HT-29 (cell line): ENCODE measurements around the gene ZBTB44. TPM values are rescaled to one million over a fixed set of nuclear protein-coding genes. Genes with fewer than 3 reads are reported as not detected.
"Not testable (repeated sequence)": the region's sequence is repeated elsewhere in the genome, so short reads cannot be mapped to it uniquely, and the experiment has no call there.

ENCODE experiments used
- DNase-seq: peaks from one replicate; pipeline ENCODE4 v3.0.0-alpha.2; 2015; ENCODE audit warnings: low spot score
- total RNA-seq: library from RNA; depleted of rRNA; stranded (reverse); fragments of >200 nt; shearing (Covaris generic); gene quantifications from 2 replicates; pipeline ENCODE4 v1.2.3, GENCODE V29; 2014; rRNA removed

The ZBTB44 gene, protein sequence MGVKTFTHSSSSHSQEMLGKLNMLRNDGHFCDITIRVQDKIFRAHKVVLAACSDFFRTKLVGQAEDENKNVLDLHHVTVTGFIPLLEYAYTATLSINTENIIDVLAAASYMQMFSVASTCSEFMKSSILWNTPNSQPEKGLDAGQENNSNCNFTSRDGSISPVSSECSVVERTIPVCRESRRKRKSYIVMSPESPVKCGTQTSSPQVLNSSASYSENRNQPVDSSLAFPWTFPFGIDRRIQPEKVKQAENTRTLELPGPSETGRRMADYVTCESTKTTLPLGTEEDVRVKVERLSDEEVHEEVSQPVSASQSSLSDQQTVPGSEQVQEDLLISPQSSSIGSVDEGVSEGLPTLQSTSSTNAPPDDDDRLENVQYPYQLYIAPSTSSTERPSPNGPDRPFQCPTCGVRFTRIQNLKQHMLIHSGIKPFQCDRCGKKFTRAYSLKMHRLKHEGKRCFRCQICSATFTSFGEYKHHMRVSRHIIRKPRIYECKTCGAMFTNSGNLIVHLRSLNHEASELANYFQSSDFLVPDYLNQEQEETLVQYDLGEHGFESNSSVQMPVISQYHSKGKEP
- 21.1 and 23.9 TPM in 2 replicates for total RNA-seq

DNA sequence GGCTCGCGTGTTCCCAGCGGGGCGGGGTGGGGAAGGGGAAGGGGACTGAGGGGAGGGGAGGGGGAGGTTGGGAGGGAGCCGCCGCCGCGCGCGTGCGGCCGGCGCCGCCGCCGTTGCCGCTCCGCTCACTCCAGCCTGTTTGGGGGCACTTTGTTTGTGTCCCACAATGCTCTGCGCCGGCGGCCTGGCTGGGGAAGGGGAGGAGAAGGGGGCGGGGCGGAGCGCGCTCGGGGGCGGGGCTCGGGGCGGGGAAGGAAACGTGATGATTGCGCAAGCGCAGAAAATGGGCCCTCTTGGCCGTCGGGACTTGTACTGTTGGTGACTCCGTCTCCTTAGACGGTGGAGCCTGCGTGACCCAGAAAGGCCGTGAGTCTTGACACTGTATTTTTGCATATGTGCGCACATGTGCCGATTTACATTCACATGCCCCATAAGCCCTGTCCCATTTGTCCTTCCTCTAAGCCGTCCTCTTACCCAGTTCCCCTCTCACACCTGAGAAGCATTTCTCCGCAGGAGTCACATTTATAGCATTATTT, at the start of gene ZBTB44:
Gene ZBTB44, minus strand, starts transcription at position 168 of the 536 bp plus-strand sequence. CDS start 53,044 bp downstream, outside the sequence.
- DNase-seq = peak; percentile 95

DNA sequence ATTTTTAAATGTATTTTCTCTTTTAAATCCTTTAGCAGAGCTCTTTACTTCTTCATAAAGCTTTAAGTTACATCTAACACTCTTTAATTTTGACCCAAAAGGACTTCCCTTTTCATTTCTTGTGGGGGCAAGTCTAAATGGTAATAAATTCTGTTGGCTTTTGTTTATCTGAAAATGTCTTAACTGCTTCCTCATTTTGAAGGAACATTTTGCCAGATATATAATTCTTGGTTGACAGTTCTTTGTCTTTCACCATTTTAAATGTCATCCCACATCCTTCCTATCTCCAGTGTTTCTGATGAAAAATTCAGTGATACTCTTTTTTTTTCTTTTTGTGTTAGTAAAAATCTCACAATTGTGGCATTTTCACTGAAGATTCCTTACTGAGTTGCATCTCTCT, 44.7 kb upstream of the ZBTB44 start:
- DNase-seq = no peak

DNA sequence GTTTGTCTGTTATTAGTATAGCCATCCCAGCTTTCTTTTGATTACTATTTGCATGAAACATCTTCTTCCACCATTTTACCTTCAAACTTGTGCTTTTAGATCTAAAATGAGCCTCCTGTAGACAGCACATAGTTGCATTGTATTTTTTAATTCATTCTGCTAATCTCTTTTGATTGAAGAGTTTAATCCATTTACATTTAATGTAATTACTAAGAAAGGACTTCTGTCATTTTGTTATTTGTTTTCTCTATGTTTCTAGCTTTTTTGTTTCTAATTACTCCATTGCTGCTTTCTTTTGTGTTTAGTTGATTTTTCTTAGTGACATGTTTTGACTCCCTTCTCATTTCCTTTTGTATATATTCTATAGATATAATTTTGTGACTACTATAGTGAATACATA, 43.7 kb upstream of the ZBTB44 start:
- DNase-seq = no peak

DNA sequence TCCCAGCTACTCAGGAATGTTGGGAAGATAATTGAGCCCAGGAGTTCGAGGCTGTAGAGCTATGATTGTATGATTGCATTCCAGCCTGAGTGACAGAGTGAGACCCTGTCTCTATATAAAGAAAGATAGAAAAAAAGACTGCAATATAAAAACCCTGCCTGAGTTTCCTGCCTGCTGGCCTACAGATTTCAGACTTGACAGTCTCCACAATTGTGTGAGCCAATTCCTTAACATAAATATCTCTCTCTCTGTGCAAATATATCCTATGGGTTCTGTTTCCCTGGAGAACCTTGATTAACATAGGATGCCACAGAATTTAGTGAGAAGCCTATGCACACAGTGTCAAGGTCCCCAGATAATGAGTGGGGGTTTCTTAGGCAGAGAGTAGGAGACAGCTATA, 32.5 kb upstream of the ZBTB44 start:
- DNase-seq = no peak

DNA sequence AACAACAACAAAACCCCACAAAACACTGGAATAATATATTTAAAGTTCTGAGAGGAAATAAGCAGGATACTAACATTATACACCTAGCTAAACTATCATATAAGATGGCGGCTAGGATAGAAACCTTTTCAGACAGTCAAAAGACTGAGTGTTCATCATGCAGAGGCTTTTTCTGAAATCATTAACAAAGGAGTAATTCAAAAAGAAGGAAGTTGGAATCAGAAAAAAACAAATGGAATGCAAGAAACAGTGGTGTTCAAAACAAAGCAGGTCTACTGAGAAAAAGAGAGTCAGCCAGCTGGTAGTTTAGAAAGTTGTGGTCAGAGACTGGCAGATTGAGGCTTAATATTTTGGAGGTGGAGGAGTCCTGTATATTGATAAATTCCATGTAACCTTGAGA, 30.1 kb upstream of the ZBTB44 start:
- no peak for DNase-seq

DNA sequence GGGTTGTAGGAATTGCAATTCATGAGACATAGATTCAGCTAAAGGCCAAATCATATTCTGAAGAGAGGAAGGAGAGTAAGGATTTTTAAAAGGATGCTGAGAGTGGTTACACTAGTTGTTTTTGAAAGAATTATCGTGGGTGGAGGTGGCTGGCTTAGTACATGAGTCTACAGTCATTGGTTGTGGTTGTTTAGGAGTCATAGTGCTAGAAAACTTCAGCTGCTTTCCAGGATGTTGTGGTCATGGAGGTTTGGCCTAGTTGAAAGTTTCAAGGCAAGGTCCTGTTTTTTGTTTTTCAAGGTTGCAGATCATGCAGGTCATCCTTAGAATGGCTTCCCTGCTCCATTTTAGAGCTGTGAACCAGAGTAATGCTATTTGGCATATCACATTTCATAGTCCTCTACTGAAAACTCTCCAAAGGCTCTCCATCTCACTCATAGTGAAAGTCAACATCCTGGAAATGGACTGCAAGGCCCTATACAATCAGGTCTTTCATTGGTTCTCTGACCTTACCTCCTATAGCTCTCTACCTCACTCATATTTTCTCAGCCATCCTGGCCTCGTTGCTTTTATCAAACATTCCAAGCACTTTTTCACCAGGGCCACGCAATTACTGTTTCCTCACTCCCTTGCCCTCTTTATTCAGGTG, 26.1 kb upstream of the ZBTB44 start:
- DNase-seq = no peak

DNA sequence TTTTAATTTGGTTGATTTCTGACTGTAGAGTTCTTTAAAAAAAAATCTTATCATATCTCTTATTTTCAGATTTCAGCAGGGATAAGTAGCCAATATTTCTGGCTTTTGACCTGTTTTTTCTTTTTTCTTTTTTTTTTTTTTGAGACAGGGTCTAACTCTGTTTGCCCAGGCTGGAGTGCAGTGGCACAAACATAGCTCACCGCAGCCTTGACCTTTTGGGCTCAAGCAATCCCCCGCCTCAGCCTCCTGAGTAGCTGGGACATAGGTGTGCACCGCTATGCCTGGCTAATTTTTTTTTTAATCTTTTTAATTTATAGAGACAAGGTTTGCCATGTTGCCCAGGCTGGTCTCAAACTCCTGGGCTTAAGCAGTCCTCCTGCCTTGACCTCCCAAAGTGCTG, 23.9 kb upstream of the ZBTB44 start:
- DNase-seq = no peak

DNA sequence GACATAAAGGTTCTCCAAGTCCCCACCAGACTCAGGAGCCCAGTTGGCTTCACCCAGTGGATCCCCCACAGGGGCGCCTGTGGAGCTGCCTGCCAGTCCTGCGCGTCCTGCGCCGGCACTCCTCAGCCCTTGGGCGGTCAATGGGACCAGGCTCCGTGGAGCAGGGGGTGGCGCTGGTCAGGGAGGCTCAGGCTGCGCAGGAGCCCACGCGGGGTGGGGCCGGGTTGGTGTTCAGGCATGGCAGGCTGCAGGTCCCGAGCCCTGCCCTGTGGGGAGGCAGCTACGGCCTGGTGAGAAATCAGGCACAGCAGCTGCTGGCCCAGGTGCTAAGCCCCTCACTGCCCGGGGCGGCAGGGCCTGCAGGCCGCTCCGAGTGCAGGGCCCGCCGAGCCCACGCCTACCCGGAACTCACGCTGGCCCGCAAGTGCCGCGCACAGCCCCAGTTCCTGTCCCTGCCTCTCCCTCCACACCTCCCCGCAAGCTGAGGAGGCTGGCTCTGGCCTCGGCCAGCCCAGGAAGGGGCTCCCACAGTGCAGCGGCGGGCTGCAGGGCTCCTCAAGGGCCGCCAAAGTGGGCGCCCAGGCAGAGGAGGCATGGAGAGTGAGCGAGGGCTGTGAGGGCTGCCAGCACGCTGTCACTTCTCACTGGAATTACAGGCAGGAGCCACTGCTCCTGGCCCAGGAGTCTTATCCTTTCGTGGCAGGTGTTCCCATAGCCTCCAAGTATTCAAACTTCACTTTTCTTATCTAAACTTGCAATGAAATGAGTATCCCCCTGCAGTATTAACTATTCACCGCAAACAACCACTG, 22.8 kb upstream of the ZBTB44 start:
- no peak for DNase-seq

DNA sequence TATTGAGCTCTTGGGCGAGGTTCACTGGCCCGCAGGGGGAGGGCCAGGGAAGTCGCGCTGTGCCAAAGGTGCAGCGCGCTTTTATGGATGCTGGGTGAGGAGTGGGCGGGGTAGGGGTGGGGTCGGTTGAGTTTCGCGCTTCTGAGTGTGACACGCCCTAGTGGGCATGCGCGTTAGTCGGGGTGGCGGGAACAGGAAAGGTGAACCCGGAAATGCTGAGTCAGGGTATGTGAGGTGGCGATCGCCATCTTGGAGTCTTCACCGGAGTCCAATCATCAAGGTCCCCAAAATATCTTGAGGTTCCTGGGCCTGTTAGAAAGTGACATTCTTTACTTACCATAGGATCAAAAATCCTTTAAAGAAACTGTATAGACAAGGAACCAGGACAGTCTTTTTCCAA, 16.7 kb upstream of the ZBTB44 start:
- not testable (repeated sequence) for DNase-seq

DNA sequence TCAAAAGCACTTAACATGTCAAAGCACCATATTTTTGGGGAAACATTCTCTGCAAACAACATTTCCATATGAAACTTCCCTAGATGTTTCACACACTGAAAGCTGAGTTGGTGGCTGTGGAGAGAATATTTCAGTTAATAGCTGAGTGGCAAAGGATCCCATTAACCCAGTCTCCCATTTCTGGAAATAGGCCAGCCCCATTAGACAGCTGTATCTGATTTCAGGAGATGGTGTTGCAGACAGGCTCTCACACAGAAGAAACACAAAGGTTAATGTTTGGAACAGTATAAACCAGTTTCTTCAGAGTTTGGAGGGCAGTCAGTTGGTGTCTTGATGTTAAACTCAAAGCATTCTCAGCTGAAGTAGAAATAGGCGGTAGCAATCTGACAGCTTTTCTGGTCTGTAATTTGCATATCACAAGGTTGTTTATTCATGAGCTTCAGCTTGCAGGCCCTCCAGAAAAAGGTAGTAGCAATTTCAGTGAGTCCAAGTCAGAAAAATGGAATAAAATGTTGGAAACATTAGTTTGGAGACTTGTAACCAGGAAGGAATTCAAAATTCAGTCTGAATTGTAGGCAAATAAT, 15.5 kb upstream of the ZBTB44 start:
- no peak for DNase-seq

DNA sequence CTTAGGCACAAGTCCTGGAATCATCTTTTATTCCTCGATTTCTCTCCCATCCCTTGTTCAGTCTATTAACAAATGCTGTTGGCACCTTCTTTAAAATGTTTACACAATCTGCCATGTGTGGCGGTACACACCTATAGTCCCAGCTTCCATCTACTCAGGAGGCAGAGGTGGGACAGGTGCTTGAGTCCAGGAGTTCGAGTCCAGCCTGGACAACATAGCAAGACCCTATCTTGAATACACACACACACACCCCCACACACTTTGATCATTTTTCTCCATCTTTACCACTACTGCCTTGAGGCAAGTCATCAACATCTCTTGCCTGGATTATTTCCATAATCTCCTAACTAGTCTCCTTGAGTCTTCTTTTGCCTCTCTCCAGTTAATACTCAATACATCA, 13.7 kb upstream of the ZBTB44 start:
- DNase-seq = no peak

DNA sequence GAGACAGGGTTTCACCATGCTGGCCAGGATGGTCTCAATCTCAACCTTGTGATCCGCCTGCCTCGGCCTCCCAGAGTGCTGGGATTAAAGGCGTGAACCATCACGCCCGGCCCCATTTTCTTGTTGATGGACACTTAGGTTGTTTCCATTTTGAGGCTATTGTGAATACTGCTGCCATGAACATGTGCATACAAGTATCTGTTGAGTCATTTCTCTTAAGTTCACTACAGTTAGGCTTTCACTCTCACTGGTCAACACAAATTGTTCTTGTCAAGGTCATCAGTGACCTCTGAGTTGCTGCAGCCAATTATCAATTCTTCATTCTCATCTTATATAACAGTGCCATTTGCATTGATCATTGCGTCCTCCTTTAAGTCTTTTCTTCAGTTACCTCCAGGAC, 13.0 kb upstream of the ZBTB44 start:
- DNase-seq = no peak

DNA sequence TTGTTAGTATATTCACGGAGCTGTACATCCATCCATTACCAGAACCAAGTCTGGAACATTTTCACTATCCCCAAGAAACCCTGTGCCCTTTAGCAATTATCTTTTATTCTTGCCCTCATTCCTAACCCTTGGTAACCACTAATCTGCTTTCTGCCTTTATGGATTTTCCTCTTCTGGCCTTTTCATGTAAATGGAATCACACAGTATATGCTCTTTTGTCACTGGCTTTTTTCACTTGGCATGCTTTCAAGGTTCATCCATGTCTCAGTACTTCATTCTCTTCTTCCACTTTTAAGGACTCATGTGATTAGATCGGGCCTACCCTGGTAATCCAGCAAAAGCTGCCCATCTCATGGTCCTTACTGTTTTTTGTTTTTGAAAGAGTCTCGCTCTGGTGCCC, 11.0 kb upstream of the ZBTB44 start:
- DNase-seq = no peak

DNA sequence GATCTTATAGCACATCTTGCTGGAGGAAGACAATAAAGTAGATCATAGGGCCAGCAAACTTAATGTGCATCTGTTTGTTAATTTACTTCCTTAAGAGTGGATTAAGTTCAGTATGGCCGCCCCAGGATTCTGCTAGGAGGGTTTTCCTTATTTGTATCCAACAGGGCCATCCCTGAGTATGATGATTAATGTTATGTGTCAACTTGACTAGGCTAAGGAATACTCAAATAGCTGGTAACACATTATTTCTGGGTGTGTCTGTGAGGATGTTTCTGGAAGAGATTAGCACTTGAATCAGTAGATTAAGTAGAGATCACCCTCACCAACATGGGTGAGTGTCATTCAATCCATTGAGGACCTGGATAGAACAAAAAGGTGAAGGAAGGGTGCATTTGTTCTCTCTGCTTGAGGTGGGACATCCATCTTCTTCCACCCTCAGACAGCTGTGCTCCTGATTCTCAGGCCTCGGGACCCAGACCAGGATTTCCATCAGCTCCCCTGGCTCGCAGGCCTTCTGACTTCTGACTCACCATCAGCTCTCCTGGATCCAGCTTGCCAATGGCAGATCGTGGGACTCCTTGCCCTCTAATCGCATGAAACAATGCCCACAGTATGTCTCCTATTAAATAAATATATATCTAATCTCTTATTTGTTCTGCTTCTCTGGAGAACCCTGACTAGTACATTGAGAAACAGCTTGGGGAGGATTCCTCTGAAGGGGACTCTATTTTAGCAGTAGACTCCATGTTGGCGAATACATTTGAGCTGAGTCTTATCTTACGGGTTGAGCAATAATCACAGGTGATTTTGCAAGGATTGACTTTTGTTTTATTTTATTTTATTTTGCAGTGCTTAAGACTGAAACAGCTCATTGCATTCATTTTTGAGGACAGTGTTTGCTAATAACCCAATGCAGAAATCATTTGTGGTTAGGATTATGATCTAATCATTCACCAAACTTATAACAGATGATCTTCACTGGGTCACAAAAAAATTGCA, 9.0 kb upstream of the ZBTB44 start:
- no peak for DNase-seq

DNA sequence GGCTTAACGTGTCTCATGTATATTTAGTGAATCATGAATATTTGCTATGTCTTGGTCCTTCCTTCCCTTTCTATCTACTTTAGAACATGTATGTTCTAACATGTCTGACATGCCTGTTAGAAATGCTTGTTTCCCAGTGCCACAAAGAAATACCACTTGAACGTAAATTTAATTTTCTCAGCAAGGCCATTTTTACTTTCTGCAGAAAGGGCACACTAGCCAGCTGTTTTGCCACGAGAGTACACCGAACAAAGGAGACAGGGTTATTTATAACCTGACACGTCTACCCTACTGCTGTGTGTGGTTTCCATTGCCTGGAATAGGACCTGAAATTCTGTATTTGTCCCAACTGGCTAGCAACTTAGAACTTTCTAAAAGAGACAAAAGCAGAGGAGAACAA, 7.4 kb upstream of the ZBTB44 start:
- no peak for DNase-seq

DNA sequence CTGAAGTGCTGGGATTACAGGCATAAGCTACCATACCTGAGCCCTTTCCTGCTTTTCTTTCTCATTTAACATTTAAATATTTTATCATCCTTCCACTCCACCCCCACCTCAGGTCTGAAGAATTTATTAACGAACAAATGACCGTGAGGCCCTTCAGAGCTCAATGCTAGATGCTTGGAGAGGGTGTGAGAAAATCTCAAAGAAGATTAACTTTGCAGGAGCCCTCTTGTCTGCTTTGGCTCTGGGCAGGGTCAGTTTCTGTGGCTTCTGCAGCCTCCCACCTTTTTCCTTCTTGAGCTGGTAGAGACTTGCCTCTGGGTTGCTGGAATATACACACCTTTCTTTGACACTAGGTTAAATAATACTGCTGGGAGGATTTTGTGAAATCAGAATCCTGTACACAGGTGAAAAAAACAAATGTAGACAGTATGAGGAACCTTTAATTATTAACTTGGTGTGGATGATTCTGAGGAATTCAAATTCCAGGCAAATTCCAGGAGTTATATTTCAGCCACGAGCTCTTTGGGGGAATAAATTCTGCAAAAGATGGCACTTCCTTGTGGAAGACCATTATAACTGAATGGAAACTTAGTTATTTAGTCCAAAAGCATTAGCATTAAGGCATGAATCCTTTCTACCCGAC, 3.4 kb upstream of the ZBTB44 start:
- peak; percentile 18 for DNase-seq

DNA sequence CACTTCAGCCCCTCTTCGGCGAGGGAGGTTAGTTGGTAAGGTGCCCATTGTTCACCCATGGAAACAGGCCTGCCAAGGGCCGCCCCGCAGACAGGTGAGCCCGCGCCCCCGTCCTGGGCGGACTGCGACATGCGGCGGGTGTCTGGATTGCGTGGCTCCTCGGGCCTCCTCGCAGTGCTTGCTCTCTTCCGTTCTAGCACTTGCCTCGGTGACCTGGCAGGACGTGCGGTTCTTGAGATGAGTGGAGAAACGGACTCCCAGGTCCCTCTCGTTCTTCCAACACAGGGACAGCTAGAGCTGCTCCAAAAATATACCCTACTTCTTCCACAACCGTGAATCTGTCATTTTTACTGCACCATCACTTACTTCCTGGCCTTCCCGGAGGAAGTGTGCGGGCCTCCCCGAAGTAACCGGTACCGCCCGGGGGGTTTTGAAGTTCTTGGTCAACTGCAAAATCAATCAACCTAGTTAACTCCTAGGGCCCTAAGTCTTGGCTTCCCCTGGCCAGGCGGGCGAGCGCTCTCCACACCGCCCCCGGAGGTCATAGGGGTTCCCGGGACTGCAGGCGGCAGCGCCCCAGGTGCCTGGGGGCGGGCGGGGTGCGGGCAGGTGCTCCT, 745 bp upstream of the ZBTB44 start:
- peak; percentile 67 for DNase-seq

DNA sequence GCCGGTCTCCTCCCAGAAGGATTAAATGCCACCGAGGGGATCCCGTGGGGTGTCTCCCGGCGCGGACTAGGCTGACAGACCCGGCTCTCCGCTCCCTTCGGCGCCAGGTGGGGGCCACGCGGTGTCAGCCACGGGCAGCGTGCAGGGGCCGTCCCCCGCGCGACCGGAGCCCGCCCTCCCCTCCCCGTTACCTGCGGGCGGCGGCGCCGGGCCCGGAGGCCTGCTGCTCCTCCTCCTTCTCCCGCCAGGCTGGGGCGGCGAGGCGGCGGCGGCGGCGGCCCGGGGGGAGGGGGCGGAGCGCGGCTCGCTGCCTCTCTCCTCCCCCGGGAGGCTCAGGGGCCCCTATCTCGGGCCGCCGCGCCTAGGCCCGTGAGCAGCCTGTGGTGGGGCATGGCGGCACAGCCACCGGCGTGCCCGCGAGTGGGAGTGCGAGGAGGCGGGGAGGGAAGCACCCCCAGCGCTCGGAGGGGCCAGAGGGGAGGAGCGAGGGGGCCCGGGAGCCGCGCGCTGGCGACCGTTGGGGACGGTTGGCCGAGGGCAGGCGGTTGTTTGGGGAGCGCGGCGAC, 450 bp downstream of the ZBTB44 start:
- DNase-seq = peak; percentile 72
